HG03064 (cell line): ENCODE results near the gene C1orf122.
A peak's percentile ranks its signal among the peaks of the same experiment; 100 is the strongest.
"Not testable (repeated sequence)": the region's sequence is repeated elsewhere in the genome, so short reads cannot be mapped to it uniquely, and the experiment has no call there.

ENCODE experiments used
- ATAC-seq: cut with Tn5 transposase; IDR thresholded peaks from one replicate; pipeline ENCODE4 v1.9.1; 2021; ENCODE audit warnings: low read depth; ENCODE audit not compliant: unreplicated experiment

Gene C1orf122

GRCh38 chr1:37807555-37808368 is at the start of gene C1orf122, which contains the start of gene YRDC:
Gene C1orf122 (plus strand): TSS chr1:37807790. CDS start chr1:37808405, 615 bp downstream.
Gene YRDC (minus strand): TSS chr1:37808208. CDS start chr1:37808180, 28 bp downstream.
- peak; percentile 74 for ATAC-seq

- no peak for ATAC-seq
Measured at GRCh38 chr1:37759451-37759850, 48.1 kb upstream of the C1orf122 start.

GRCh38 chr1:37761416-37762095 is 46.0 kb upstream of the C1orf122 start:
- no peak for ATAC-seq

GRCh38 chr1:37762516-37762915 is 45.1 kb upstream of the C1orf122 start:
- no peak for ATAC-seq

- ATAC-seq = no peak
Measured at GRCh38 chr1:37763791-37764413, 43.7 kb upstream of the C1orf122 start.

GRCh38 chr1:37764414-37764825 is 43.2 kb upstream of the C1orf122 start:
- no peak for ATAC-seq

GRCh38 chr1:37764888-37765441 is 42.6 kb upstream of the C1orf122 start, which contains the start of gene EPHA10:
Gene EPHA10 (minus strand): TSS chr1:37765120. CDS start chr1:37765066, 54 bp downstream.
- no peak for ATAC-seq

GRCh38 chr1:37765916-37766664 is 41.5 kb upstream of the C1orf122 start:
- ATAC-seq = no peak

- ATAC-seq = no peak
Measured at GRCh38 chr1:37767488-37767887, 40.1 kb upstream of the C1orf122 start.

GRCh38 chr1:37771440-37771839 is 36.1 kb upstream of the C1orf122 start:
- not testable (repeated sequence) for ATAC-seq

- no peak for ATAC-seq
Measured at GRCh38 chr1:37776946-37777516, 30.6 kb upstream of the C1orf122 start.

GRCh38 chr1:37778654-37779053 is 28.9 kb upstream of the C1orf122 start:
- no peak for ATAC-seq

GRCh38 chr1:37782491-37782890 is 25.1 kb upstream of the C1orf122 start:
- ATAC-seq = no peak

GRCh38 chr1:37792943-37793686 is 14.5 kb upstream of the C1orf122 start:
- no peak for ATAC-seq

- ATAC-seq = peak; percentile 66
Measured at GRCh38 chr1:37793773-37794371, 13.7 kb upstream of the C1orf122 start, which contains the start of gene MANEAL. Gene MANEAL (plus strand): TSS chr1:37793847. CDS start chr1:37794183, 336 bp downstream.

- peak; percentile 22 for ATAC-seq
Measured at GRCh38 chr1:37794372-37795339, 12.9 kb upstream of the C1orf122 start.

- ATAC-seq = no peak
Measured at GRCh38 chr1:37795340-37796125, 12.1 kb upstream of the C1orf122 start.
